ENCODE measurements around the gene KRT78. TPM values are rescaled to one million over a fixed set of nuclear protein-coding genes. Genes with fewer than 3 reads are reported as not detected.
A peak's percentile ranks its signal among the peaks of the same experiment; 100 is the strongest.

The KRT78 gene
- total and polyA plus RNA-seq, 8 donors = 0.14 to 0.21 (median 0.14) TPM; not detected in 5

DNA sequence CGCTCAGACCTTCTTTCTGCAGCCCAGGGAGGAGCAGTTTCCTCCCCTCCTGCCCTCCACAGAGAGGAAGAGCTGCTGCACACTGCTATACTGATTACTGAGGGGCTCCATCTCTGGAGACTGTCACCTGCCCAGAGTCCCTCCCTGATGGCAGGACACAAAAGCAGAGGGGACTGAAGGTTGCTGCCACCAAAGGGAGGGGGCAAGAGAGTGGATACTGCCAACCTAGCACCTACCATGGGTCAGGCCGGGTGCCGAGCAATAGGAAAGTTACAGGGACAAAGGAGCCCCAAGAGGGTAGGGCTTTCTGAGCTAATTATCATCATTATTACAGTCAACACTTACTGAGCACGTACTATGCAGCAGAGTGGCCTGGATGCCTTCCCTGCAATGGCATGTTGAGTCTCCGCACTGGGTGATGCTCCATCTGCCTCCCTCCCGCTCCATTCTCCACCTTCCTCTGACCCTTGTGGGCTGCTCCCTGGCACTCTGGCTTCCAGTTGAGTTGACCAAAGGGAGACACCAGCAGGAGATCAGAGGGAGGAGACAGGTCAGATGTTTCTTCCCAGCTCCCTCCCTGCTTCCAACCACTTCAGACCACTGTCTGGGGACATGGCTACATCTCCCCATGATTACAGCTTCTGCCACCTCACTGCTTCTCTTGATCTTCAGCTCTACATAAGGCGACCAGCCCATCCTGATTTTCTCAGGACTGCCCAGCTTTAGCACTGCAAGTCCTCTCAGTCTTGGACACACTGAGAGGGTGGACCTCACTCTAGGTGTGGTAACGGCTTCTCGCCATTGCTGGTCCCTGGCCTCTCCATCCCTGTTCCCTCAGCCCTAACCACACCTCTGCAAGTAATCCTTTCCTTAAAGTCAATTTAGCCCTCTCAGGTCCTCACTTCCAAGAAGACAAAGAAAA is 12.0 kb downstream of the KRT78 start:
- Histone ChIP-seq H3K9me3 (no peaks in the 10 kb centered on the region), H3K27ac (no peak overlapping the region), H3K4me3 (no peak overlapping the region), H3K36me3 (no peaks in the 10 kb centered on the region), H3K27me3 (peaks cover 0 to 89% of the 10 kb centered on the region in 2 donors), H3K4me1 (no peaks in the 10 kb centered on the region)
- intact Hi-C loops (cut with DNase I) = no loop called here
- DNase-seq = no peak
- no peak for ATAC-seq
- TF ChIP-seq, protein P1, sequence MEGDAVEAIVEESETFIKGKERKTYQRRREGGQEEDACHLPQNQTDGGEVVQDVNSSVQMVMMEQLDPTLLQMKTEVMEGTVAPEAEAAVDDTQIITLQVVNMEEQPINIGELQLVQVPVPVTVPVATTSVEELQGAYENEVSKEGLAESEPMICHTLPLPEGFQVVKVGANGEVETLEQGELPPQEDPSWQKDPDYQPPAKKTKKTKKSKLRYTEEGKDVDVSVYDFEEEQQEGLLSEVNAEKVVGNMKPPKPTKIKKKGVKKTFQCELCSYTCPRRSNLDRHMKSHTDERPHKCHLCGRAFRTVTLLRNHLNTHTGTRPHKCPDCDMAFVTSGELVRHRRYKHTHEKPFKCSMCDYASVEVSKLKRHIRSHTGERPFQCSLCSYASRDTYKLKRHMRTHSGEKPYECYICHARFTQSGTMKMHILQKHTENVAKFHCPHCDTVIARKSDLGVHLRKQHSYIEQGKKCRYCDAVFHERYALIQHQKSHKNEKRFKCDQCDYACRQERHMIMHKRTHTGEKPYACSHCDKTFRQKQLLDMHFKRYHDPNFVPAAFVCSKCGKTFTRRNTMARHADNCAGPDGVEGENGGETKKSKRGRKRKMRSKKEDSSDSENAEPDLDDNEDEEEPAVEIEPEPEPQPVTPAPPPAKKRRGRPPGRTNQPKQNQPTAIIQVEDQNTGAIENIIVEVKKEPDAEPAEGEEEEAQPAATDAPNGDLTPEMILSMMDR (IDR thresholded peaks at IDR 0.05) = no peak

DNA sequence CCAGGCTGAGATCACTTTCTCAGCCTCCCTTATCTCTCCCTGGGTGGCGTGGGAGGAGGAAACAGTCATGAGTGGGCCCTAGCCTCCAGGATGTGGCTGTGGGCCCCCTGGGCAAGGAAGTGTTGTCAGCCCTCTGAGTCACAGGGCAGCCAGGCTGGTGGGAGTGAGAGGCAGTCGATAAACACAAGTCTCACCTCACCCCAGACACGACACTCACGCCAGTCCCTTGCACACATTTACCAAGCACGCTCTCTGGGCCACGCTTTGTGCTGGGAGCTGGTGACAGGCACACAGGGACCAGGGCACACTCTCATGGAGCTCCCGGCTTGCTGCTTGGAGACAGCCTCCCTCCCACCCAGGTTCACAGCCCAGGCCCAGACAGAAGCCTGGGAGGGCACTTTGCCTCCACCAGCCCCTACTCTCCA is 12.7 kb downstream of the KRT78 start:
- Histone ChIP-seq H3K9me3 (no peaks in the 10 kb centered on the region), H3K4me3 (no peak overlapping the region), H3K4me1 (no peaks in the 10 kb centered on the region), H3K36me3 (no peaks in the 10 kb centered on the region), H3K27me3 (peaks cover 0 to 83% of the 10 kb centered on the region in 2 donors), H3K27ac (no peak overlapping the region)
- DNase-seq (no peak), ATAC-seq (peak; percentile 35)
- TF ChIP-seq, protein P1 (IDR thresholded peaks at IDR 0.05) = no peak
- intact Hi-C loops (cut with DNase I) = no loop called here

DNA sequence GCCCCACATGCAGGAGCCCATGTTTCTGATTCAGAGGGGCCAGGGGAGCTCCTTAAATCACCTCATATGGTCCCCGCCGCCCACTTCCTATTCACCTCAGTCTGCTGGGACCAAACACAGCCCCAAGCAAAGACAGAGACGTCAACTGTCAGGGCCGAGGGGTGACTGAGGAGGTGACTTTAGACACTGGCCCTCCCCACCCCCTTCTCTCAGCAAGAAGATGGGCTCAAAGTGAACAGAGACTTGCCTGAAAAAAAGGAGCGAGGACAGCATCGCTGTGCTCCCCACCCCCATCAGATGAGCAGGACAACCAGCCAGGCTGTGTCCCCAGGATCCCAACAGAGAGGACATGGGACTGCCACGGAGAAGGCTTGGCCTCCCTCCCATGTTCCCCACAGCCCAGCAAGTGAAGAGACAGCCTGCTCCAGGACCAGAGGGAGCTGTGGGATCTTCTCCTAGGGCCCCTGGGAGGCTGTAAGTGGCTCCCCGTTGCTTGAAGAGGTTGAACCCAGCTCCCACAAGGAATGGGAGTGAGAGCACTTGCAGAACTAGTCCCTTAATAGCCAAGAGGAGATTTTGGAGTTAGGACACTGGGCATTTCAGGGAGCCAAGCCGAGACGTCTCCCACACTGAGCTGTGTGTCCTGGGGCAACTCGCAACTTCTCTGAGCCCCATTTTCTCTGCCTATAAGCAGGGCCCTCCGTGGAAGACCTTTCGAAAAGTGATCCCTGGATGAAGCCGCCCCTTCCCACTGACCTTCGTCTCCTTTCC is 13.3 kb downstream of the KRT78 start:
- TF ChIP-seq, protein P1 (IDR thresholded peaks at IDR 0.05) = no peak
- ATAC-seq (no peak), DNase-seq (no peak)
- intact Hi-C loops (cut with DNase I) = no loop called here
- H3K36me3 ChIP-seq = no peaks in the 10 kb centered on the region
- H3K27me3 ChIP-seq = peaks cover 0 to 77% of the 10 kb centered on the region in 2 donors
- H3K9me3 ChIP-seq = no peaks in the 10 kb centered on the region
- H3K27ac ChIP-seq = no peak overlapping the region
- no peaks in the 10 kb centered on the region for H3K4me1 ChIP-seq
- no peak overlapping the region for H3K4me3 ChIP-seq

DNA sequence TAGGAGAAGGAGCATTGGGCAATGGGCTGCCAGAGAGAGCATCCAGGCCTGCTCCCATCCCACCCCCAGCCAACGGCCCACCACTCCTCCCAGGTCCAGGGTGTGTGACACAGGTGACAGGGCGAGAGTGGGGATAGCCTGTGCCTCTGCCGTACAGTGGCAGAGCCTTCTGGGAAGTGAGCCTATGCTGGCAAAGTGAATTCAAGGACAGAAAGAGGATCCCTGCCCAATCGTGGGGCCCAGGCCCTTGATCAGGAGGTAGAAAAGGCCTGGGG is 14.1 kb downstream of the KRT78 start:
- Histone ChIP-seq H3K4me3 (no peak overlapping the region), H3K9me3 (no peaks in the 10 kb centered on the region), H3K36me3 (no peaks in the 10 kb centered on the region), H3K27ac (no peak overlapping the region), H3K27me3 (peaks cover 0 to 69% of the 10 kb centered on the region in 2 donors), H3K4me1 (no peaks in the 10 kb centered on the region)
- TF ChIP-seq, protein P1 (IDR thresholded peaks at IDR 0.05) = no peak
- intact Hi-C loops (cut with DNase I) = no loop called here
- no peak for ATAC-seq
- no peak for DNase-seq

Data from left lung (tissue), 10 donors.